SH-SY5Y (cell line): ENCODE data around the gene OR6S1.

Experiments
- GATA2 ChIP-seq: IDR thresholded peaks from 2 replicates; pipeline ENCODE4 v1.6.1; 2011; ENCODE audit warnings: mild to moderate bottlenecking, low read depth, low read length
- GATA3 ChIP-seq: IDR thresholded peaks from 2 replicates; pipeline ENCODE4 v1.6.1; 2011; ENCODE audit warnings: low read depth, mild to moderate bottlenecking, low read length, moderate library complexity

DNA sequence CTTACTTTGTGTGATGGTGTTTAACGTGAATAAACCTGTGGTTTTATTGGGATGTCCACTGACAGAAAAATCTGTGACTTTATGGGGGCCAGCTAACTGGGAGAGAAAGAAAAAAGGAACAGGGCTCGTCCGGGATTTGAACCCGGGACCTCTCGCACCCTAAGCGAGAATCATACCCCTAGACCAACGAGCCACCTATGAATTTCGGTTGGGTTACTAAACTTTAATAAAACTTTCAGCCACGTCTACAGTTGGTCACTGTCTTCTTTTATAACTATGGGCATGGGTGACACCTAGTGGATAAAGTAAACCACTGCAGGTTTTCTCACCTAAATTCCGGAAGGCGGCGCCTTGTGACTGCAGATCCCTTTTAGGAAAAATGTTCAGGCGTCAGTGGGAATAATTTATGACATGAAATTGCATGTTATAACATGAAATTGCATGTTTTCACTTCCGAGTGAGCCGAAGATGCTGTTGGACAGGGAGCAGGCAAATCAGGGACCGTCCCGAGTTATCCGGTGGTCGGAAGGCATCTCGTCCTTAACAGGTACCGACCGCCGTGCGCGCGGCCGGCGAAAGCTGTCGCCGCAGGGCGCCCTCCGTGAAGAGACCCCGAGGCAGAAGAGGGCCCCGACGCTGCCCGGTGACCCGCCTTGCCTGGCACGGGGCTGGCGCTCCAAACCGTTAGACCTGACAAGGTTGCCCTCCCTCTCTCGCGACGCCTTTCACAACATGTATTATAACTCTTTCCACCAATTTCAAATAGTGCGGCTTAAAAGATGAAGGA lies 32.1 kb downstream of the OR6S1 start:
- TF ChIP-seq GATA2 (no peak), GATA3 (no peak)
